OCI-LY7 (cell line): ENCODE data around the gene ANKS1A. TPM values are rescaled to one million over a fixed set of nuclear protein-coding genes. Genes with fewer than 3 reads are reported as not detected.

Source experiments
- BruUV-seq: library from RNA; stranded (reverse); fragments of 400-500 nt; replicated peaks from 2 replicates; lab custom pipeline; 2021; lab: Mats Ljungman, UMichigan
- CTCF ChIA-PET: fragments of 300-600 bp; sonication (Branson Sonifier 250); formaldehyde crosslinking; loops from one replicate; lab custom pipeline; 2022; ENCODE audit warnings: antibody characterized with exemption; ENCODE audit not compliant: unreplicated experiment; lab: Charles Lee
- POLR2A ChIA-PET: fragments of 300-600 bp; sonication (Branson Sonifier 250); formaldehyde crosslinking; loops from one replicate; lab custom pipeline; 2022; ENCODE audit warnings: antibody characterized with exemption; lab: Charles Lee
- DNase-seq: peaks from one replicate; pipeline ENCODE4 v3.0.0-alpha.2; 2015; ENCODE audit warnings: low spot score
- H2AFZ ChIP-seq: fragments of 200-600 bp; sonication (generic), shearing (Covaris generic); 2 replicates; pipeline ENCODE4 v1.6.1; 2014; ENCODE audit warnings: mild to moderate bottlenecking, antibody characterized with exemption, low read length, moderate library complexity
- H3K27ac ChIP-seq: fragments of 200-600 bp; sonication (generic); 2 replicates; pipeline ENCODE4 v1.5.1; 2014; ENCODE audit warnings: mixed run types, low read depth, mild to moderate bottlenecking, moderate library complexity, low read length, inconsistent platforms; ENCODE audit not compliant: poor library complexity, severe bottlenecking
- H3K36me3 ChIP-seq: fragments of 200-600 bp; sonication (generic); 2 replicates; pipeline ENCODE4 v1.6.1; 2014; ENCODE audit warnings: mild to moderate bottlenecking, antibody characterized with exemption, low read length, moderate library complexity, mixed read lengths; ENCODE audit not compliant: insufficient read depth
- H3K4me1 ChIP-seq: fragments of 200-600 bp; sonication (generic); 2 replicates; pipeline ENCODE4 v1.5.1; 2014; ENCODE audit warnings: mild to moderate bottlenecking, low read length; ENCODE audit not compliant: insufficient read depth, poor library complexity, severe bottlenecking
- H3K4me2 ChIP-seq: fragments of 200-600 bp; sonication (generic); 2 replicates; pipeline ENCODE4 v1.6.1; 2014; ENCODE audit warnings: mild to moderate bottlenecking, low read length
- H3K4me3 ChIP-seq: fragments of 200-600 bp; sonication (generic); 2 replicates; pipeline ENCODE4 v1.5.1; 2014; ENCODE audit warnings: mild to moderate bottlenecking, low read depth, low read length; ENCODE audit not compliant: poor library complexity, severe bottlenecking
- H3K79me2 ChIP-seq: fragments of 200-600 bp; sonication (generic); 2 replicates; pipeline ENCODE4 v1.6.1; 2016; ENCODE audit warnings: low read depth, mild to moderate bottlenecking, low read length, moderate library complexity, mixed read lengths; ENCODE audit not compliant: insufficient read depth
- H3K9me2 ChIP-seq: fragments of 200-600 bp; sonication (generic); 2 replicates; pipeline ENCODE4 v1.6.1; 2016; ENCODE audit warnings: mild to moderate bottlenecking, low read length, mixed read lengths; ENCODE audit not compliant: insufficient read depth
- H3K9me3 ChIP-seq: fragments of 200-600 bp; sonication (generic); 2 replicates; pipeline ENCODE4 v1.6.1; 2014; ENCODE audit warnings: mild to moderate bottlenecking, mixed run types, low read length, mixed read lengths
- H4K20me1 ChIP-seq: fragments of 200-600 bp; sonication (generic); 2 replicates; pipeline ENCODE4 v1.6.1; 2014; ENCODE audit warnings: mild to moderate bottlenecking, antibody characterized with exemption, low read length, moderate library complexity, mixed read lengths; ENCODE audit not compliant: insufficient read depth
- CTCF ChIP-seq: fragments of 200-600 bp; sonication (generic); conservative IDR thresholded peaks from 2 replicates; pipeline ENCODE4 v1.5.1; 2014; ENCODE audit warnings: mild to moderate bottlenecking, antibody characterized with exemption, low read length, moderate library complexity, mixed read lengths
- EZH2phosphoT487 ChIP-seq: fragments of 200-600 bp; sonication (generic); IDR thresholded peaks from 2 replicates; pipeline ENCODE4 v1.6.1; 2018; ENCODE audit warnings: low read depth, borderline replicate concordance, mild to moderate bottlenecking, mixed run types, antibody characterized with exemption, low read length, moderate library complexity, mixed read lengths
- intact Hi-C: fragments of 100-400 bp; cut with micrococcal nuclease; formaldehyde crosslinking; loops from one replicate; pipeline ENCODE4 v1.10.0; 2022; ENCODE audit not compliant: unreplicated experiment
- total RNA-seq, 2 experiments: library from RNA; depleted of rRNA in 1 of 2; stranded (reverse); fragments of >200 nt in 1 of 2; shearing (Covaris generic) in 1 of 2; gene quantifications; 2 replicates each; pipeline ENCODE4 v1.2.3, GENCODE V29; 2014 to 2022

The ANKS1A gene
- total RNA-seq, 2 experiments from 2014 or later = 7.8 to 13.8 TPM

GRCh38 chr6:35028781-35029769 is 140.0 kb downstream of the ANKS1A start:
- no peak overlapping the region for H3K27ac ChIP-seq
- no peaks in the 10 kb centered on the region for H3K36me3 ChIP-seq
- H2AFZ ChIP-seq = no peak overlapping the region
- no peak for TF ChIP-seq EZH2phosphoT487
- TF ChIP-seq CTCF = no peak
- DNase-seq = no peak
- ChIA-PET POLR2A (interaction anchor here (0.5 to 1.1 kb wide), 3 partner anchors 14 to 64 kb away, joined by 3 to 5 read pairs (median 4); no protein-coding TSS in a partner anchor), CTCF (no interaction called here)
- no peak overlapping the region for H3K4me2 ChIP-seq
- no peaks in the 10 kb centered on the region for H3K79me2 ChIP-seq
- intact Hi-C loops = no loop called here
- BruUV-seq = no TSS peak
- no peaks in the 10 kb centered on the region for H3K9me2 ChIP-seq
- no peaks in the 10 kb centered on the region for H3K9me3 ChIP-seq
- no peaks in the 10 kb centered on the region for H4K20me1 ChIP-seq
- H3K4me3 ChIP-seq = no peak overlapping the region
- H3K4me1 ChIP-seq = no peaks in the 10 kb centered on the region

GRCh38 chr6:35030099-35030498 is 141.0 kb downstream of the ANKS1A start:
- no peak overlapping the region for H3K4me2 ChIP-seq
- intact Hi-C loops = no loop called here
- H3K4me1 ChIP-seq = no peaks in the 10 kb centered on the region
- H3K36me3 ChIP-seq = no peaks in the 10 kb centered on the region
- BruUV-seq = no TSS peak
- no peak overlapping the region for H3K27ac ChIP-seq
- no peak for DNase-seq
- H3K9me2 ChIP-seq = no peaks in the 10 kb centered on the region
- H3K79me2 ChIP-seq = no peaks in the 10 kb centered on the region
- no peak overlapping the region for H3K4me3 ChIP-seq
- H4K20me1 ChIP-seq = no peaks in the 10 kb centered on the region
- TF ChIP-seq EZH2phosphoT487 (no peak), CTCF (no peak)
- ChIA-PET CTCF (no interaction called here), POLR2A (no interaction called here)
- no peaks in the 10 kb centered on the region for H3K9me3 ChIP-seq
- no peak overlapping the region for H2AFZ ChIP-seq
